GM21786 (cell line): Measurements from ENCODE around the gene HSD11B1L.

ENCODE experiments used
- ATAC-seq: cut with Tn5 transposase; IDR thresholded peaks from one replicate; pipeline ENCODE4 v1.9.1; 2021; ENCODE audit not compliant: unreplicated experiment

The HSD11B1L gene

GRCh38 chr19:5666921-5667610 is 13.8 kb upstream of the HSD11B1L start:
- ATAC-seq = no peak

DNA sequence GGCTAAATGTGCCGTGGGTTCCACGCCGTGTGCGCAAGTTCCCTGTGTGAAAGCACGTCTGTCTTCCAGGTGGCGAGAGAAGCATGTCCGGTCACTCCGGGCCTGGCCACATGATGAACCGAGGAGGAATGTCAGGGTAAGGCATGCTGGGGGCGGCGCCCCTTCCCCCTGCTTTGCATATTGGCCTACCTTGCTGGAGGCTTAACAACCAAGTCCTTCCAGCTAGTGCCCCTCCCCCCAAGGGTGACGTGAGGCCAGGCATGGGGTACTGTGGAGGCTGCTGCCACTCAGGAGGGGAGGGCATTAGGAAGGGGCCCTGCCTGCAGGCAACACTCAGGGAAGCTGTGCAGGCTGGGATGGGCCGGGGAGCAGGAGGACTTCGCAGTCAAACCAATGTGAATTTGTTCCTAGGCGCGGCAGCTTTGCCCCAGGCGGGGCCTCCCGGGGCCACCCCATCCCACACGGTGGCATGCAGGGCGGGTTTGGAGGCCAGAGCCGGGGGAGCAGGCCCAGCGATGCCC is 13.0 kb upstream of the HSD11B1L start:
- ATAC-seq = no peak

GRCh38 chr19:5669212-5669611 is 11.6 kb upstream of the HSD11B1L start:
- ATAC-seq = no peak

- no peak for ATAC-seq
Measured at GRCh38 chr19:5671600-5671999, 9.2 kb upstream of the HSD11B1L start.

GRCh38 chr19:5672708-5673459 is 7.9 kb upstream of the HSD11B1L start:
- no peak for ATAC-seq

GRCh38 chr19:5673752-5674151 is 7.1 kb upstream of the HSD11B1L start:
- no peak for ATAC-seq

DNA sequence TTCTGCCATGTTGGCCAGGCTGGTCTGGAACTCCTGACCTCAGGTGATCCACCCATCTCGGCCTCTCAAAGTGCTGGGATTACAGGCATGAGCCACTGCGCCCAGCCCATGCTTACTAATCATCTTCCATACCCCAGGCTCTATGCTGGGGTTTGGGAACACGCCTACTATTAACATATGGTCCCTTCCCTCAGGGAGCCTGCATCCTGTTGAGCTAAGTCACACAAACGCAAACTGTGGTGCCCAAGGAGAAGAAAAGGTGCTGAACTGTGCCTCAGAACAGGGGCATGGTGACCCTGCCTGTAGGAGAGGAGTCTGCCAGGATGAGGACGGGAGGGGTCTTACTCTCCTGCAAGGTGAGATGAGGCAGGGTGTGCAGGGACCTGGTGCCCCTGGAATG is 6.1 kb upstream of the HSD11B1L start:
- ATAC-seq = no peak

DNA sequence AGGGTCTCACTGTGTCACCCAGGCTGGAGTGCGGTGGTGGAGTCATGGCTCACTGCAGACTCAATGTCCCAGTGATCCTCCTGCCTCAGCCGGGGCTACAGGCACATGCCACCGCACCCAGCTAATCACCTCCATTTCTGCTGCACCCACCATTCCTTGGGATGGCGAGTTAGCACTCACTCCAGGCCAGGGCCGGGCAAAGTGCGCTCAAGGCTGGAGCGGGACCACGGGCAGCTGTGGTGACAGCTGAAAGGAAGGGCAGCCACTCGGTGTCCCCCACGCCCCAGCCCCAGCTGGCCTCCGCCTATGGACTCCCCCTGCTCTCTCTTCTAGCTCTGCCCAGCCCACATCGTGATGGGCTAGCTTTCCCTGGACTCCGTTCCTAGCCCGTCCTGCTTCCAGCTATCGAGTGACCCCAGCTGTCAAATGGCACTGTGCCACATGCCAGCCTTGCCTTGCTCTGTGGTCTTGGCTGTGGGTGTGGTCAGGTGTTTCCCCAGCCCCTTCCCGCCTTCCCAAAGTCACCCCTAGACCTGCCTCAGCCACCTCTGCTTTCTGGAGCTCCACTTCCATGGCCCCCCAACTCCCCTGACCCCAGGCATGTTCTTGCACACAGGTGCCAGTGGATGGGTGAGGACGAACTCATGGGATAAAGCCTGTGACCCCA is 4.6 kb upstream of the HSD11B1L start:
- no peak for ATAC-seq

DNA sequence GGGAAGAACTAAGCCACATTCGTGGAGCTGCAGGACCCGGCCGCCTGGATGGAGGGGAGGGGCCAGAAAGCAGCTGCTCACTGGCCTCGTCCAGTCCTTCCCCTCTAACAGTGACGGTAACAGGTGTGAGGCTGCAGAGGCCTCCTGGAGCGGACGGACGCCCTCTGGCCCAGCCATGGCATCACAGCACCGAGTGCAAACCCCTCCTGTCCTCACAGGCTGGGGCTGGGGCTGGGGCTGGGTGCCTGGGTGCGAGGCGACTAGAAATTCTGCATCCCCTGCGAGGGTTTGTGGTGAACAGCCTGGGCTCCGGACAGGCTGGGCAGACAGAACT is 4.1 kb upstream of the HSD11B1L start:
- ATAC-seq = no peak

- ATAC-seq = no peak
Measured at GRCh38 chr19:5677136-5677535, 3.7 kb upstream of the HSD11B1L start.

DNA sequence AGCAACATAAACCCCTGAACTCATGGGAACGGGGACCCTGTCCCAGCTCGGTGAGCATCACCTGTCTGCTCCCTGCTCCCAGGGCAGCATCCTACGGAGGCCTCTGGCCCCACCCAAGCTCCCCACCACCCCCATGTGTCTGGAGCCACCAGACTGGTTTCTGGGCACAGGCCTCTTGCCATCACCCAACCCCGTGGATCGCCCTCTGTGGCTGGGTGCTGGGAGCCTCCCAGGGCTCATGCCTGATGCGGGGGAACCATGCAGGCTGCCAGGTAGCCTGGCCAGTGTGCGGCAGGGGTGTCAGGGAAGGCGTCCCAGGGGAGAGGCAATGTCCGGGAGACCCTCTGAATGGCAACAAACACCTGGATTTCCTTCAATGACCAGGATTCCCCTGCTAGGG is 3.2 kb upstream of the HSD11B1L start:
- no peak for ATAC-seq

GRCh38 chr19:5678071-5678718 is 2.6 kb upstream of the HSD11B1L start:
- no peak for ATAC-seq

DNA sequence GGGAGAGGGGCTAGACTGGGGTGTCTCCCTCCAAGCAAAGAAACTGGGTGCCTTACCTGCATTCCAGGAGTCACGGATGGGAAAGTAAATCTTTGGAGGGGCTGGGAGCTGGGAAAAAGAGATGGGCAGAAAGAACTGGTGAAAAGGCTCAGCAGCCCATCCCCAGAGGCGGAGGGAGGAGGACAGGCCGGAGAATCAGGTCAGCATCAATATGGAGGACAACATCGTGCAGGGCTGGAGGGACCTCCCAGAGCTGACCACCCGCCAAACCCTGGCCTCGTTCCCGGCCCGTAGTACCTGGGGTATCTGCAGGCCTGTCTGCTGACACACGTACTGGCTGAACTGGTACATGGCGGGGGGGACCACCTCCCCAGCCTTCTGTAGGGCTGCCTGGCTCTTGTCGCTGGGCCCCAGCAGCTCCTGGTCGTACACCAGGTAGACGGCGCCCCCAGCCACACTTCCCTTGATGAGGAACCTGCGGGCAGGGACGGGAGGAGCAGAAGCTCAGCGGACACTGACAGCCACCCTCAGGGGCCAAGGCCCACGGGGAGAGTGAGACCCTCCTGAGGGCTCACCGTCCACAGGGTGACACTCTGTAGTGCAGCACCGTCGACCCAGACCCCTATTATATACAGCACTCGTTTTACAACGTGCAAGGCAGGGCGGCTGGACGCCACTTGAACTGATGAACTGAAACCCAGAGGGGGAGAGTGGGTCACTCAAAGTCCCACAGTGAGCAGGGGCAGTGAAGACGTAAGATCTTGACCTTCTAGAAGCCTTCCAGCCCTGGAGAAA is 1.3 kb upstream of the HSD11B1L start:
- ATAC-seq = no peak

GRCh38 chr19:5680084-5680436 is 767 bp upstream of the HSD11B1L start:
- no peak for ATAC-seq

- ATAC-seq = no peak
Measured at GRCh38 chr19:5681391-5682106, 722 bp downstream of the HSD11B1L start.

- ATAC-seq = no peak
Measured at GRCh38 chr19:5682107-5682482, 1.3 kb downstream of the HSD11B1L start.

DNA sequence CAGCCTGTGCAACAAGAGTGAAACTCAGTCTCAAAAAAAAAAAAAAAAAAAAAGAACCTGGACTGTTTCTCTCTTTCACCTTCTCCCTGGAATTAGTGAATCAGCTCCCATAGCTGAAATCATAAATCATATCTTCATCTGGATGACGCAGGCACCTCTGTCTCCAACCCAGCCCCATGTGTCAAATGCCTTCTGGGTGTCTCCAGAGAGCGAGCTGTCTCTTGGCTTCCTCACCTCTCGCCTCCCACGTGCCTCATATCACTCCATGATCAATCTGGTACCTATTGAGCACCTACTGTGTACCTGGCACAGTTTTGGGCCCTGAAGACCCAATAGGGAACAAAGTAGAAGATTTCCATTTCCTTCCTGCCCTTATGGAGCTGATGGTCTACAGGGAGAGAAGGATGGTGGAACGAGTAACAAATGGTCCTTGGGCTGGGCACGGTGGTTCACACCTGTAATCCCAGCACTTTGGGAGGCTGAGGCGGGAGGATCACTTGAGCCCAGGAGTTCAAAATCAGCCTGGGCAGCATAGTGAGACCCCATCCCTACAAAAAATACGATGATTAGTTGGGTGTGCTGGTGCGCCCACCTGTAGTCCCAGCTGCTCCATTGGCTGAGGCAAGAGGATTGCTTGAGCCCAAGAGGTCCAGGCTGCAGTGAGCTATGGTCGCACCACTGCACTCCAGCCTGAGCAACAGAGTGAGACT is 2.5 kb downstream of the HSD11B1L start:
- no peak for ATAC-seq

DNA sequence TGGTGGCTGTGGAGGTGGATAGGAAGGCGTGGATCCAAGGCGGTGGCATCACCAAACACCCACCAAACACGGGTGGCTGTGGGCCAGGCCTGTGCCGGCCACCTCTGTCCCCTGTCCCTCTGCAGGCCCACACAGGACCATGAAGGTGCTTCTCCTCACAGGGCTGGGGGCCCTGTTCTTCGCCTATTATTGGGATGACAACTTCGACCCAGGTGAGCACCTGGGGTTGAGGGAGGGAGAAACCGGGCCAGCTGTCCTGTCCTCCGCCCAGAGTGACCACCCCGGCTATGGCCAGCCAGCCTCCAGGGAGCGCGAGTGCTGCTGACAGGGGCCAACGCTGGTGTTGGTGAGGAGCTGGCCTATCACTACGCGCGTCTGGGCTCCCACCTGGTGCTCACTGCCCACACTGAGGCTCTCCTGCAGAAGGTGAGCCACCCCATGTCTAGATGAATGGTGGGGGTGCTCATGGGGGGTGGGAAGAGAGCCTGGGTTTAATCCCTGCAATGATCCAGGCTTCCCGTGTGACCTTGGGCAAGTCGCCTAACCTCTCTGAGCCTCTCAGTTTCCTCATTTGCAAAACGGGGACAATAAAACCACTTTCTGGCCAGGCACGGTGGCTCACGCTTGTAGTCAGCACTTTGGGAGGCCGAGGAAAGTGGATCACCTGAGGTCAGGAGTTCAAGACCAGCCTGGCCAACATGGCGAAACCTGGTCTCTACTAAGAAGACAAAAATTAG is 4.0 kb downstream of the HSD11B1L start:
- ATAC-seq = no peak

GRCh38 chr19:5686326-5686646 is 5.5 kb downstream of the HSD11B1L start:
- no peak for ATAC-seq
